Ishikawa (cell line): Measurements from ENCODE around the gene FARS2.

ENCODE experiments used
- CREB1 ChIP-seq: IDR thresholded peaks from 2 replicates; pipeline ENCODE4 v1.6.1; 2012; ENCODE audit warnings: low read depth
- EGR1 ChIP-seq: IDR thresholded peaks from 2 replicates; pipeline ENCODE4 v1.6.1; 2012
- EP300 ChIP-seq: IDR thresholded peaks from 2 replicates; pipeline ENCODE4 v1.6.1; 2012; ENCODE audit warnings: borderline replicate concordance
- FOXM1 ChIP-seq: IDR thresholded peaks from 2 replicates; pipeline ENCODE4 v1.6.1; 2012; ENCODE audit warnings: low read depth, borderline replicate concordance
- RAD21 ChIP-seq: IDR thresholded peaks from 2 replicates; pipeline ENCODE4 v1.6.1; 2012; ENCODE audit warnings: low read depth
- TAF1 ChIP-seq: IDR thresholded peaks from 2 replicates; pipeline ENCODE4 v1.6.1; 2012; ENCODE audit warnings: low read depth, mild to moderate bottlenecking
- TCF12 ChIP-seq: IDR thresholded peaks from 2 replicates; pipeline ENCODE4 v1.6.1; 2012; ENCODE audit warnings: low read depth
- TF ChIP-seq, protein P1 (sequence below): IDR thresholded peaks from 2 replicates; pipeline ENCODE4 v1.6.1; 2012; ENCODE audit warnings: low read depth, mild to moderate bottlenecking
- TF ChIP-seq, protein P2 (sequence below): IDR thresholded peaks from 2 replicates; pipeline ENCODE4 v1.6.1; 2012
- TF ChIP-seq, protein P3 (sequence below): IDR thresholded peaks from 2 replicates; pipeline ENCODE4 v1.6.1; 2012

DNA sequence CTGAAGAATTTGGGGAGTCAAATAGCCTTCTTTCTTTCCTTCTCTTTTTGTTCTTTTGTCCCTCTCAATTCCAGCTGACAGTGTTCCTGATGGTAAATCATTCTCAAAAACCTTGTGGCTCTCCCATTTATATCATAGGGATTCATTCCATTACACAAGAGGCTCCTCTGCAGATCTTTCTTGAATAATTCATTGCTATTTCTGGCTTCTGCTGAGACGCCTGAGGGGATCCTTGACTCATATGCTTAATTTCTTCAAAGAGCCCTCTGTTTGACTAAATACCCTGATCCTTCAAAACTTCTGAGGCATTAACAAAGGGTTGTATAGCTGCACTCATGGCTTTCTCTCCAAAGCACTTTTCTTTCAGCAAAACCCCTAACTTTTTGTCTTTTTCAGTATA is 289.3 kb downstream of the FARS2 start:
- TF ChIP-seq TCF12 (no peak), RAD21 (no peak), CREB1 (no peak), FOXM1 (no peak), EGR1 (no peak), TAF1 (no peak), EP300 (no peak)
- TF ChIP-seq, protein P1, sequence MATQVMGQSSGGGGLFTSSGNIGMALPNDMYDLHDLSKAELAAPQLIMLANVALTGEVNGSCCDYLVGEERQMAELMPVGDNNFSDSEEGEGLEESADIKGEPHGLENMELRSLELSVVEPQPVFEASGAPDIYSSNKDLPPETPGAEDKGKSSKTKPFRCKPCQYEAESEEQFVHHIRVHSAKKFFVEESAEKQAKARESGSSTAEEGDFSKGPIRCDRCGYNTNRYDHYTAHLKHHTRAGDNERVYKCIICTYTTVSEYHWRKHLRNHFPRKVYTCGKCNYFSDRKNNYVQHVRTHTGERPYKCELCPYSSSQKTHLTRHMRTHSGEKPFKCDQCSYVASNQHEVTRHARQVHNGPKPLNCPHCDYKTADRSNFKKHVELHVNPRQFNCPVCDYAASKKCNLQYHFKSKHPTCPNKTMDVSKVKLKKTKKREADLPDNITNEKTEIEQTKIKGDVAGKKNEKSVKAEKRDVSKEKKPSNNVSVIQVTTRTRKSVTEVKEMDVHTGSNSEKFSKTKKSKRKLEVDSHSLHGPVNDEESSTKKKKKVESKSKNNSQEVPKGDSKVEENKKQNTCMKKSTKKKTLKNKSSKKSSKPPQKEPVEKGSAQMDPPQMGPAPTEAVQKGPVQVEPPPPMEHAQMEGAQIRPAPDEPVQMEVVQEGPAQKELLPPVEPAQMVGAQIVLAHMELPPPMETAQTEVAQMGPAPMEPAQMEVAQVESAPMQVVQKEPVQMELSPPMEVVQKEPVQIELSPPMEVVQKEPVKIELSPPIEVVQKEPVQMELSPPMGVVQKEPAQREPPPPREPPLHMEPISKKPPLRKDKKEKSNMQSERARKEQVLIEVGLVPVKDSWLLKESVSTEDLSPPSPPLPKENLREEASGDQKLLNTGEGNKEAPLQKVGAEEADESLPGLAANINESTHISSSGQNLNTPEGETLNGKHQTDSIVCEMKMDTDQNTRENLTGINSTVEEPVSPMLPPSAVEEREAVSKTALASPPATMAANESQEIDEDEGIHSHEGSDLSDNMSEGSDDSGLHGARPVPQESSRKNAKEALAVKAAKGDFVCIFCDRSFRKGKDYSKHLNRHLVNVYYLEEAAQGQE = no peak
- TF ChIP-seq, protein P2, sequence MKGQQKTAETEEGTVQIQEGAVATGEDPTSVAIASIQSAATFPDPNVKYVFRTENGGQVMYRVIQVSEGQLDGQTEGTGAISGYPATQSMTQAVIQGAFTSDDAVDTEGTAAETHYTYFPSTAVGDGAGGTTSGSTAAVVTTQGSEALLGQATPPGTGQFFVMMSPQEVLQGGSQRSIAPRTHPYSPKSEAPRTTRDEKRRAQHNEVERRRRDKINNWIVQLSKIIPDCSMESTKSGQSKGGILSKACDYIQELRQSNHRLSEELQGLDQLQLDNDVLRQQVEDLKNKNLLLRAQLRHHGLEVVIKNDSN = no peak
- TF ChIP-seq, protein P3, sequence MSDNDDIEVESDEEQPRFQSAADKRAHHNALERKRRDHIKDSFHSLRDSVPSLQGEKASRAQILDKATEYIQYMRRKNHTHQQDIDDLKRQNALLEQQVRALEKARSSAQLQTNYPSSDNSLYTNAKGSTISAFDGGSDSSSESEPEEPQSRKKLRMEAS = no peak
